ELR (cell line): Measurements from ENCODE around the gene JPH3.
A peak's percentile ranks its signal among the peaks of the same experiment; 100 is the strongest.
"Not testable (repeated sequence)": the region's sequence is repeated elsewhere in the genome, so short reads cannot be mapped to it uniquely, and the experiment has no call there.

Experiments
- DNase-seq: peaks from one replicate; pipeline ENCODE4 v3.0.0-alpha.2; 2015; ENCODE audit warnings: low read depth

The JPH3 gene

GRCh38 chr16:87654826-87655225 is 52.5 kb downstream of the JPH3 start:
- no peak for DNase-seq

DNA sequence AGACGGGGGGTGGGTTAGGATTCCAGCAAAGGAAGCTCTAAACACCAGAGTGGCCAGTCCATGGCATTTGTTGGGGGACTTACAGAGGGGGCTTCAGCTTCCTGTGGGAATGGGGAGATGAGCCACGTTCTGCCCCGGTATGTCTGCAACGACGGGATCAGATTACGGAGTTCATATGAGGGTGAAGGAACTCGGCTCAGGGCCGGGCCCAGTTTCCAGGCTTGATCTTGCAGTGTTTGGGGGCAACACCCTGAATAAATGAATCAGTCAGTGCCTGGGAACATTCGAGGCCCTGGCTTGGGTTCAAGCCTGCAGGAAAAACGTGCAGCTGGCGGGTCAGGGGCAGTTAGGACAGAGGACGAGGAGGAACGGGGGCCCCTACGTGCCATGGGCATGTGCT is 54.0 kb downstream of the JPH3 start:
- no peak for DNase-seq

- peak; percentile 62 for DNase-seq
Observed at GRCh38 chr16:87657621-87658192, 55.4 kb downstream of the JPH3 start.

- DNase-seq = no peak
Observed at GRCh38 chr16:87658564-87659225, 56.4 kb downstream of the JPH3 start.

GRCh38 chr16:87661561-87661960 is 59.3 kb downstream of the JPH3 start:
- peak; percentile 54 for DNase-seq

GRCh38 chr16:87662254-87663204 is 60.2 kb downstream of the JPH3 start:
- no peak for DNase-seq

DNA sequence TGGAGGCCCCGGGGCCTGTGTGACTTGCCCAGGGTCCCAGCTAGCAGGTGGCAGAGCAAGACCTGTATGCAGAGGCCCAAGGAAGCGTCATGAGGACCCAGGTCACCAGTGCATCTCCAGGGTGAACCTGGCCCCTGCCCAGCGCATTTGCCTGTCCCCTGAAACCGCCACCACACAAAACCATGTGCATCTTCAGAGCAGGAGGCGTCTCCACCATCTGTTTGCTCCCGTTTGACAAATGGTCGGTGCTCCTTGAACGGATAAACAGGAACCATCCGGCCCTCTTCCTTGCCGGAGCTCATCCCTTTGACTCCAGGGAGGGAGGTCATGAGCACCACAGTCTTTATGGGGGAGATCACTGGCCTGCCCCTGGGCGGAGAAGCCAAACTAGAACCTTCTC is 62.5 kb downstream of the JPH3 start:
- no peak for DNase-seq

GRCh38 chr16:87665193-87665592 is 62.9 kb downstream of the JPH3 start:
- no peak for DNase-seq

DNA sequence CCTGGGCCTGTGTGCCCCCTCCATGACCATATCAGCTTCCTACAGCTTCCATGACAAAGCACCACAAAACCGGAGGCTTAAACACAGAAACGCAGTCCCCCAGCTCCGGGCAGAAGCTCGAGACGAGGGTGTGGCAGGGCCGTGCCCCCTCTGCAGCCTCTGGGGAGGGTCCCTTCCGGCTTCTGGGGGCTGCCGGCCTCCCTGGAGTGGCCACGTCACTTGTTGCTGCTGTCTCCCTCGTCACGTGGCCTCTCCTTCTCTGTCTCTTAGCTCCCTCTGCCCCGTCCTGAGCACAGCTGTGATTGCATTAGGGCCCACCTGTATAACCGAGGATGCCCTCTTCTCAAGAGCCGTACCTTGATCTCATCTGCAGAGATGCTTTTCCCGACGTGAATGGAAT is 64.6 kb downstream of the JPH3 start:
- DNase-seq = no peak

DNA sequence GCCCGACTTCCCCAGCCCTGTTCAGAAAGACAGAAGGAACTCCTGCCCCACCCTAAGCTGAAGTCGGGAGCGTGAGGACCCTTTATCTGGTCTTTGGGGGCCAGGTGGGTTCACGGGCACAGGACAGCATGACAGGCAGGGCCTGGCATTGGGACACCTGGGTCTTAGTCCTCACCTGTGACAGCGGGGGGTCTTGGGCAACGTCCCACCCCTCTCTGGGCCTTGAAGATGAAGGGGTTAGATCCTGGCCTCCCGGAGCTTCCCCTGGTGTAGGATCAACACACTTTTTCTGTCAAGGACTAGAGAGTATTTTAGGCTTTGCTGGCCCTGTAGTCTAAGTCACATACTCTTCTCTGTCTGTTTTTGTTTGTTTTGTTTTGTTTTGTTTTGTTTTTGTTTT is 65.1 kb downstream of the JPH3 start:
- DNase-seq = no peak

DNA sequence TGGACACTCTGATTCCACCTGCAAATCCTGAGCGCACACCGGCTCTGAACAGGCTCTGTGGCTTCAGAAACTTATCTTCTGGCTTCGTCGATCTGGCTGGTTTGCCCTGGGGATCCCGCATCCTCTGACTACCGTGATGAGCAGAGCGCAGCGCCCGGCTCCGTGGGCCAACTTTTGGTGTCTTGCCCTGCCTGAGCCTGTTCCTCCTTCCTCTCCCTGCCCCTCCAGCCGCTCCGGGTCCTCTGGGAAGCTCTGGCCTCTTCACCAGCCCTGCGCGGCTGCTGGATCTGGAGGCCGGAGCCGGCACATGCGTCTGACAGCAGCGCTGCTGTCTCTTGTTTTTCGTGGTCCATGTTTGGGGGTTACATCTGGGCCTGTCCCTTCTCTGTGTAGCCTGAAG is 65.6 kb downstream of the JPH3 start:
- DNase-seq = no peak

GRCh38 chr16:87669672-87670071 is 67.4 kb downstream of the JPH3 start:
- no peak for DNase-seq

DNA sequence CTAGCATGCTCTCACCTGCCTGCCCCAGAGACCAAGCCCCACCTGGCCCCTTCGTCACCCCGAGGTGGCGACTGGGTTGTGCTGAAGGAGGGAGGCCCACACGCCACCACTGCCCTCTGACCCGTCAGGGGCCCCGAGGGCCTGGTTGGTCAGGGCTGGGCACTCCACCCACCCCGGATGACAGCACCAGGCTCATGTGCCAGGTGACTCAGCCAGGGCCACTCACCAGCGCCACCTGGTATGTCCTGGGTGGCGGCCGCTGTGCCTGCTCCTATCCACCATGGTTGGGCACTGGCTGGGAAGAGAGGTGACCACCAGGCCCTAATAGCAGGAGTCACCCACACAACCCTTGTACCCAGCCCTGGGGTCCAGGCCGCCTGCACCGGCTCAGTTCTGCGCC is 68.9 kb downstream of the JPH3 start:
- no peak for DNase-seq

GRCh38 chr16:87671715-87672270 is 69.5 kb downstream of the JPH3 start:
- no peak for DNase-seq

DNA sequence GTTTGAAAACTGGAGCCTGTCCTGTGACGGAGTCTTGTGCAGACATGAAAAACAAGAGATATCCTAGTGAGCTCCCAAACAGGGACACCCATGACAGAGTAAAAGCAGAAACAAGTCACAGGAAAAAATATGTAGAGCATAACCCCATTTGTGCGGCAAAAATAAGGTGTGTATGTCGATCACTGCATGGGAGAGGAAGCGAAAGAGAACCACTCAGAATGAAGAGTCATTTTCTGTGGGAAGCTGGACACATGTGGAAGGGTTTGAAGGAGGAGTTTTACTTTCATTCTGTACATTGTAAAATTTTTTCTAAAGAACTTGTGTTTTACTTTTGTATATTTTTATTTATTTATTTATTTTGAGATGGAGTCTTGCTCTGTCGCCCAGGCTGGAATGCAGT is 72.1 kb downstream of the JPH3 start:
- no peak for DNase-seq

DNA sequence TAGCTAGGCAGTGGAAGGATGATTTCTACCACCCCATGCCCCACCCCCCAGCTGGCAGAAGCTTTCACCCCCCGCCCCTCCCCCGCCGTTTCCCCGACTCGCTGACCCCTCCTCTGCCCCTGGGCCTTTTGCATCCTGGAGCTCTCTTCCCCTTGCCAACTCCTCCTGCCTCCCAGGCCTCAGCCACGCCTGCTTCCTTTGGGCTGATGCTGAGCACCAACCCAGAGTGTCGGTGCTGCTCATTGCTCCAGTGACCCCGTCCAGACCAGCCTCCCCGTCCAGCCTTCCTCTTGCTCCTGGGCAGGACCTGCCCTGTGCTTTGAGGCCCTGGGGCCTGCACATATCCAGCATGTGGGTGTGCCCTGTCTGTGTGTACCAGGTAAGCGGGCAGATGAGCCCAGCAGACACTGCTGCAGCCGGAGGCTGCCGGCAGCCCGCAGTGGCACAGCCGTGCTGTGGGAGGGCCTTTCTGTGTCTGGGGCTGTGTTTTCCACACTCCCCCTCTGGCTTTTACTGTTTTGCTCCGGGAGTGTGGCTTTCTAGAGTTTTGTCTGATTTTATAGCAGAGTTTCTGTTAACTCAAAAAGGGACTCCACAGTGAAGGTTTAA is 72.9 kb downstream of the JPH3 start:
- DNase-seq = no peak

- no peak for DNase-seq
Observed at GRCh38 chr16:87677830-87678229, 75.5 kb downstream of the JPH3 start.

DNA sequence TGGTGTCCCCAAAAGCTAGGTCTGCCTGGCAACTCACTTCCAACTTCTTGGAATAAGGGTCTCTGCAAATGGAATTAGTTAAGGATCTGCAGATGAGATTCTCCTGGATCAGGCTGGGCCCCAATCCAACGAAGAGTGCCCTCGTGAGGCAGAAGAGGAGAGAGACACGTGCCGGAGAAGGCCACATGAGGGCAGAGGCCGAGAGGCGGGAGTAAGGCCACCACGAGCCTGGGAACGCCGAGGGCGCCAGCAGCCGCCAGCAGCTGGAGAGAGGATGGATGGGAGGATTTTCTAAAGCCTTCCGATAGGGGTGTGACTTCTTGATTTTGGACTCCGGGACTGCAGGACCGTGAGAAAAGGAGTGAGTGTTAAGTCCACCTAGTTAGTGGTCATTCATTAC is 76.3 kb downstream of the JPH3 start:
- DNase-seq = no peak

DNA sequence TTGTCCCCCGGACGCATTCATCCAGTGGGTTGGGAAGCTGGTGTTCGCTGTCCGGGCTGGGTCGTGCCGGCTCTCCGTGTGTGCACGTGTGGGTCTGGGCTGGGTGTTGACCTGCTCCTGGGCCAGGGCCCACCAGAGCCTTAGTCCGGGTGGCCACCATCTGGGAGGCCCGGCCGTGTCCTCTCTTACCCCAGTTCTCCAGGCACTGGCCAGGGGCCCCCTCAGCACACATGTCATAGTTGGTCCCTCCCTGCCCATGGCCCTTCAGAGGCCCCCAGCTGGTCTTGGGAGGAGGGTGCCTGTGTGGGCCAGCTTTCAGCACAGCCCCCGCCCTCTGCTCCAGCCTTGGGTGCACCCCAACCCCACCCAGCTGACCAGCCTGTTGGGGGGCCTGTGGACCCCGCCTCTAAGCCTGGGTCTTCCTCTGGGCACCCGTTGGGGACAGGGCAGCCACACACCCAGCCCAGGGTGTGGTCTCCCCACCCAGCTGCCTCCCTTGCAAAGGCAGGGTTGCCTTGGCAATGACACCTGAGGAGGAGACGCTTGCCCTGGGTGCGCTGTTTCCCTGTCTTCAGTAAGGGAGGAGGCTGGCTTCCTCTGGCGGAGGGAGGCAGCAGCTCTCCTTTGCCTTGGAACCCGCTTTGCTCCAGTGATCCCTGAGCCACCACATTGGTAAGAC is 77.4 kb downstream of the JPH3 start:
- DNase-seq = no peak

DNA sequence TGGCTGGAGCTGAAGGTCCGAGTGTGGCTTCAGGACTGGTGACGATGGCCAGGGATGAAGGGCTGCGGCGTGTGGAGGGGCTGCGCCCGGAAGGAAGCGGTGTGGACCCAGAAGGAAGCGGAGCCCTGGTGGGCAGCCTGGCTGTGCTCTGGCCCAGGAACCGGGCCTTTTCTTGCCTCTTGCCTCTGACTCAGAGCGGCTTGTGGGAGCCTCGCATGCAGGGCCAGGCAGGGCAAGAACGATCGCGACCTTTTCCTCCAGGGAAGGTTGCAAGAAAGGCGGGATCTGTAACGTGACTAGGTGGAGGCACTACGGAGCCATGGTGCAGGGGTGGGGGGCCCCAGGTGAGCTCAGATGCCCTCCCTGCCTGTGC is 78.0 kb downstream of the JPH3 start:
- DNase-seq = no peak

- not testable (repeated sequence) for DNase-seq
Observed at GRCh38 chr16:87681051-87681602, 78.8 kb downstream of the JPH3 start.
